Astrocyte (in vitro differentiated cells and primary cell): ENCODE results near the gene CASKIN1.

Source experiments
- EZH2 ChIP-seq: IDR thresholded peaks from 2 replicates; pipeline ENCODE4 v1.6.1; 2012; ENCODE audit warnings: mild to moderate bottlenecking, low read length, inconsistent platforms; ENCODE audit not compliant: insufficient read depth
- TF ChIP-seq, protein P1 (sequence below): IDR thresholded peaks from 2 replicates; pipeline ENCODE4 v1.5.1; 2011; ENCODE audit warnings: low read depth, mild to moderate bottlenecking, inconsistent platforms, low read length, moderate library complexity; ENCODE audit not compliant: insufficient read depth

DNA sequence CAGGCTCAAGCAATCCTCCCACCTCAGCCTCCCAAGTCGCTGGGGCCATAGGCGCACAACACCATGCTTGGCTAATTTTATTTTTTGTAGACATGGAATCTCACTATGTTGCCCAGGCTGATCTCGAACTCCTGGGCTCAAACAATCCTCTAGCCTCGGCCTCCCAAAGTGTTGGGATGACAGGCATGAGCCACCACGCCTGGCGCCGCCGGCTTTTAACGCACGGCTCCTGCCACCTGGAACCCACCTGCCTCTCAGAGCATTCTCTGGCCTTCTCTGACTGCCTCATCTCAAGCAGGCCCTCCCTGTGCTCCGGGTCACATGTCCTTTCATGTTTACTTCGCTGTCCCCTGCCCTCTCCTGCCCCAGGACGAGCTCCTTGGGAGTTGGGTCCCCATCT lies 10.3 kb downstream of the CASKIN1 start:
- TF ChIP-seq, protein P1, sequence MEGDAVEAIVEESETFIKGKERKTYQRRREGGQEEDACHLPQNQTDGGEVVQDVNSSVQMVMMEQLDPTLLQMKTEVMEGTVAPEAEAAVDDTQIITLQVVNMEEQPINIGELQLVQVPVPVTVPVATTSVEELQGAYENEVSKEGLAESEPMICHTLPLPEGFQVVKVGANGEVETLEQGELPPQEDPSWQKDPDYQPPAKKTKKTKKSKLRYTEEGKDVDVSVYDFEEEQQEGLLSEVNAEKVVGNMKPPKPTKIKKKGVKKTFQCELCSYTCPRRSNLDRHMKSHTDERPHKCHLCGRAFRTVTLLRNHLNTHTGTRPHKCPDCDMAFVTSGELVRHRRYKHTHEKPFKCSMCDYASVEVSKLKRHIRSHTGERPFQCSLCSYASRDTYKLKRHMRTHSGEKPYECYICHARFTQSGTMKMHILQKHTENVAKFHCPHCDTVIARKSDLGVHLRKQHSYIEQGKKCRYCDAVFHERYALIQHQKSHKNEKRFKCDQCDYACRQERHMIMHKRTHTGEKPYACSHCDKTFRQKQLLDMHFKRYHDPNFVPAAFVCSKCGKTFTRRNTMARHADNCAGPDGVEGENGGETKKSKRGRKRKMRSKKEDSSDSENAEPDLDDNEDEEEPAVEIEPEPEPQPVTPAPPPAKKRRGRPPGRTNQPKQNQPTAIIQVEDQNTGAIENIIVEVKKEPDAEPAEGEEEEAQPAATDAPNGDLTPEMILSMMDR, result no peak
- TF ChIP-seq EZH2, result no peak
